T-helper 2 cell (primary cell): Measurements from ENCODE around the gene ANKRD31.
"Not testable (repeated sequence)": the region's sequence is repeated elsewhere in the genome, so short reads cannot be mapped to it uniquely, and the experiment has no call there.

ENCODE experiments used
- DNase-seq, 5 experiments: peaks; one replicate each; pipeline versions ENCODE4 v3.0.0 to v3.0.0-alpha.2; 2012 to 2022

Gene ANKRD31

DNA sequence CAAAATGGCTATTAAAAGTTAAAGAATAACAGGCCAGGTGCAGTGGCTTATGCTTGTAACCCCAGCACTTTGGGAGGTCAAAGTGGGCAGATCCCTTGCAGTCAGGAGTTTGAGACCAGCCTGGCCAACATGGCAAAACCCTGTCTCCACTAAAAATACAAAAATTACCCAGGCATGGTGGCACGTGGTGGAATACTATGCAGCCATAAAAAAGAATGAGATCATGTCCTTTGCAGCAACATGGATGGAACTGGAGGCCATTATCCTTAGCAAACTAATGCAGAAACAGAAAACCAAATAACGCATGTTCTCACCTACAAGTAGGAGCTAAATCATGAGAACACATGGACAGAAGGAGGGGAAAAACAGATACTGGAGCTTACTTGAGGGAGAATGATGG, 15.9 kb downstream of the ANKRD31 start:
- not testable (repeated sequence) for DNase-seq

DNA sequence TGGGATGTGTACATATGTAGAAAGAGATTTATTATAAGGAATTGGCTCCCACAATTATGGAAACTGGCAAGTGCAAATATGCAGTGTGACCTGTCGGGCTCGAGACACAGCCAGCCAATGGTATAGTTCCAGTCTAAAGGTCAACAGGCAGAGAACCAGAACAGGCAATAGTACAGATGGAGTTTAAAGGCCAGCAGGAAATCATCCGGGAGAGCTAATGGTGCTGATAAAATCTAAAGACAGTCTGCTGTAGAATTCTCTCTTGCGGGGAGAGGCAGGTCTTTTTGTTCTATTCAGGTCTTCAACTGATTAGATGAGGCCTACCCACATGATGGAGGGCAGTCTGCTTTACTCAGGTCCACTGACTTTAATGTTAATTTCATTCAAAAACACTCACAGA, 21.8 kb downstream of the ANKRD31 start:
- DNase-seq, result no peak

GRCh38 chr5:75214409-75214808, 22.3 kb downstream of the ANKRD31 start:
- no peak for DNase-seq

GRCh38 chr5:75203604-75204003, 33.1 kb downstream of the ANKRD31 start:
- no peak for DNase-seq

- DNase-seq, result no peak
Observed at GRCh38 chr5:75202935-75203334, 33.7 kb downstream of the ANKRD31 start.

- no peak for DNase-seq
Observed at GRCh38 chr5:75200776-75201175, 35.9 kb downstream of the ANKRD31 start.

DNA sequence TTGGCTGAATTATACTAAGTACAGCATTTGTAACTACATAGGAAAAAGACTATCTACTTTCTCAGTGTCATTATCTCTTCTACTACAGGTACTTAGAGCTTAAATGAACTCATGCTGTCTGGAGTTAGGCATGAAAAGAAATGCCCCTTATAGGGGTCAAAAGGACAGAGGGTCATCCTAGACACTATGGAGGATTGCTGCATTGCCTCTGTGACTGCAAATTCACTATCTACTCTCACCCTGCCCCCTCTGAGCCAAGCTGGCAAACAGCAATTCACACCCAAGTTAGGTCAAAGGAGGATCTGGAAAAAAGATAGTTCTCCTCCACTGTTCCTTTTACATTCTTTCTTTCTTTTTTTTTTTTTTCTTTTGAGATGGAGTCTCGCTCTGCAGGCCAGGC, 36.7 kb downstream of the ANKRD31 start:
- DNase-seq, result no peak

DNA sequence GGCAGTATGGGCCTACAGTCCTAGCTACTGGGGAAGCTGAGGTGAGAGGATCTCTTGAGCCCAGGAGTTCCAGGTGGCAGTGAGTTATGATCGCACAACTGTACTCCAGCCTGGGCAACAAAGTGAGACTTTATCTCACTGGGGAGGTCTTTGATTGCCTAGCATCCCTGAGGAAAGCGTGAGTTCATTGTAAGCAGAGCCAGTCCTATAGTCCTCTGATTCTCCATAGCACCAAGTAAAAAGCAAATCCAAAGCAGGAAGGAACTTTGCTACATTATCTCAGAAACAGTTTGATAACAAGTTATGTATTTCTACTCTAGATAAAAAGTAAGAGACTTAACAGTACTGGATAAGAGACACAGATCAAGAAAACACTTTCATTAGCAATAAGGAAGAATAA, 37.6 kb downstream of the ANKRD31 start:
- no peak for DNase-seq

- DNase-seq, result no peak
Observed at GRCh38 chr5:75197745-75198144, 38.9 kb downstream of the ANKRD31 start.

DNA sequence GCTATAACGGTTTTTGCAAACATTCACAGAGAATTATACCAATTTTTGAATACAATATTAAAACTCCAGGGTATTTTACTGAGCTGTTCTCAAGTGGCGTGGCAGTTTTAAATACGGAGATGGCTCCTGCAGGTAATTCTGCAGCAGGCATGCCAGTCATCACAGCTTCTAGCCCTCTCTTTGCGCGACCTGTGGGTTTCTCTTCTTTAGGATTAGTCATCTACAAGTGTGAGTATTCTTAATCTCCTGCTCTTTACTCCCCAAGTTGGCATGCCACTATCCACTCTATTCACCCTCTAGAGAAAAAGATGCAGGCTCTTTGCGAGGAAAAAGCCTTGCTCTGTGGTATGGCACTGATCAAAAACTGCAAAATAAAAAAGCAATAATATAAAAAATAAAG, 43.9 kb downstream of the ANKRD31 start:
- no peak for DNase-seq

DNA sequence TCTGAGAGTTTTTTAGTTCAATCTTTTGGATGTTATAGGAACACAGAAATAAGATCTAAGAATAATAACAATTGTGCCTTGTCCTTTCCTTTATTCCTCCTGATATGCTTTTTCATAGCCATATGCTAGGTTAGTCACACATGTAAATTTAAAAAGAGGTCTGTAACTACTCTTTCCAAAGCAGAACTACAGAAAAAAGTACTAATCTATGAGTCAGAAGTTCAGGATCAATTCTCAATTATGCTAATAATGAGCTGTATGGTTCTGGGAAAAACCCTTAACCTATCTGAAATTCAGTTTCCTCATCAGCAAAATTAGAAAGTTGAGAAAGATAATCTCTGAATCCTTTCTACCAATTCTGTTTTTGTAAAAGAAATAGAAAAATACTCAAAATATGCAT, 44.4 kb downstream of the ANKRD31 start:
- no peak for DNase-seq

DNA sequence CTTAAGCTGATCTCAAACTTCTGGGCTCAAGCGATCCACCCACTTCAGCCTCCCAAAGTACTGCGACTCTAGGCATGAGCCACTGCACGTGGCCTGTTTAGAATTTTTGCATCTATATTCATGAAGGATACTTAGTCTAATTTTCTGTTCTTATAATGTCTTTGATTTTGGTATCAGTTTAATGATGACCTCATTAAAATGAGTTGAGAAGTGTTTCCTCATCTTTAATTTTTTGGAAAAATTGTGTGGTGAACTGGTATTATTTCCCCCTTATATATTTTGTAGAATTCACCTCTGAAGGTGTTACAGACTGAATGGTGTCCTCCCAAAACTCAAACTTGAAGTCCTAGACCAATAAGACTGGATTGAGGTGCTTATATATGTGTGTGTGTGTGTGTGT, 46.5 kb downstream of the ANKRD31 start:
- DNase-seq, result no peak

- no peak for DNase-seq
Observed at GRCh38 chr5:75189353-75189752, 47.3 kb downstream of the ANKRD31 start.

DNA sequence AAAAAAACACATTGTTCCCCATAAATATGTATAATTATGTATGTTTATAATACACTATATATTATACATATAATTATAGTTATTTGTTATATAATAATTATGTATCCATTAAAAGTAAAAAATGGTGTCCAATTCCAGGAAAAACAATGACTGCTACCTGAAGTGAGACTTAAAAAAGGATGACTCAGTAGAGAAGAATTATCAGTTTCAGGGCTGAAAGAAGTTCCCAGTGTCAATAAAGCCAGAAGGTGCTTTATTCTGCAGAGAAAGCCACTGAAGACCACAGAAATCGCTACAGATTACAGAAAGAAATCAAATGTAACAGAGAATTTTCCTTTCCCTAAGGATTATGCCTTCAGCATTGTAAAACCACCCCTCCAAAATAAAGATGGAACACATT, 50.9 kb downstream of the ANKRD31 start:
- DNase-seq, result no peak

DNA sequence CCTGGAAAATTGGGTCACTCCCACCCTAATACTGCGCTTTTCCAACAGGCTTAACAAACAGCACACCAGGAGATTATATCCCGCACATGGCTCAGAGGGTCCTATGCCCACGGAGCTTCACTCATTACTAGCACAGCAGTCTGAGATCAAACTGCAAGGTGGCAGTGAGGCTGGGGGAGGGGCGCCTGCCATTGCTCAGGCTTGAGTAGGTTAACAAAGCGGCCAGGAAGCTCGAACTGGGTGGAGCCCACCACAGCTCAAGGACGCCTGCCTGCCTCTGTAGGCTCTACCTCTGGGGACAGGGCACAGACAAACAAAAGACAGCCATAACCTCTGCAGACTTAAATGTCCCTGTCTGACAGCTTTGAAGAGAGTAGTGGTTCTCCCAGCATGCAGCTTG, 60.7 kb downstream of the ANKRD31 start:
- not testable (repeated sequence) for DNase-seq

DNA sequence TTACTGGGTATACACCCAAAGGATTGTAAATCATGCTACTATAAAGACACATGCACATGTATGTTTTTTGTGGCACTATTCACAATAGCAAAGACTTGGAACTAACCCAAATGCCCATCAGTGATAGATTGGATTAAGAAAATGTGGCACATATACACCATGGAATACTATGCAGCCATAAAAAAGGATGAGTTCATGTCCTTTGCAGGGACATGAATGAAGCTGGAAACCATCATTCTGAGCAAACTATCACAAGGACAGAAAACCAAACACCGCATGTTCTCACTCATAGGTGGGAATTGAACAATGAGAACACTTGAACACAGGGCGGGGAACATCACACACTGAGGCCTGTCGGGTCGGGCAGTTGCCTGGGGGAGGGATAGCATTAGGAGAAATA, 61.8 kb downstream of the ANKRD31 start:
- DNase-seq, result not testable (repeated sequence)

- no peak for DNase-seq
Observed at GRCh38 chr5:75169516-75169915, 67.2 kb downstream of the ANKRD31 start.

- no peak for DNase-seq
Observed at GRCh38 chr5:75168026-75168735, 68.5 kb downstream of the ANKRD31 start.

- no peak for DNase-seq
Observed at GRCh38 chr5:75167345-75167744, 69.3 kb downstream of the ANKRD31 start.

DNA sequence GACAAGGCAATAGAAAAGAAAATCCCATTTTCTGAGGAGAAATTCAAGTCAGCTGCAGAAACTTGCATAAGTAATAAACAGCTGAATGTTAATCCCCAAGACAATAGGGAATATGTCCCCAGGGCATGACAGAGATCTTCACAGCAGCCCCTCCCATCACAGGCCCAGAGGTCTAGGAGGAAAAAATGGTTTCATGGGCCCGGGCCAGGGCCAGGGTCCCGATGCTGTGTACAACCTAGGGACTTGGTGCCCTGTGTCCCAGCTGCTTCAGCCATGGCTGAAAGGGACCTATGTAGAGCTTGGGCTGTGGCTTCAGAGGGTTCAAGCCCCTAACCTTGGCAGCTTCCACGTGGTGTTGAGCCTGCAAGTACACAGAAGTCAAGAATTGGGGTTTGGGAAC, 75.2 kb downstream of the ANKRD31 start:
- not testable (repeated sequence) for DNase-seq

DNA sequence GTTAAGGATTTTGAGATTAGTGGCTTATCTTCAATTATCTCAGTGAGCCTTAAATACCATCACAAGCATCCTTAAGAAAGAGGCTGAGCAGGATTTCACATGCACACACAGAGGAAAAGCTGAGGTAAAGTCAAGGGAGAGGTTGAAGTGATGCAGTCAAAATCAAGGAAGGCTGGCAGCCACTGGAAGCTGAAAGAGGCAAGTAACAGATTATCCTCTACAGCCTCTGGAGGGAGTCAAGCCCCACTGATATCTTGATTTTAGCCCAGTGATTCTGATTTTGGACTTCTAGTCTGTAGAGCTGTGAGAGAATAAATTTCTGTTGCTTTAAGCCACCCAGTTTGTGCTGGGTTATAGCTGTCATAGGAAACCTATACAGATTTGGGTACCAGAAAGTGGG, 80.1 kb downstream of the ANKRD31 start:
- no peak for DNase-seq

DNA sequence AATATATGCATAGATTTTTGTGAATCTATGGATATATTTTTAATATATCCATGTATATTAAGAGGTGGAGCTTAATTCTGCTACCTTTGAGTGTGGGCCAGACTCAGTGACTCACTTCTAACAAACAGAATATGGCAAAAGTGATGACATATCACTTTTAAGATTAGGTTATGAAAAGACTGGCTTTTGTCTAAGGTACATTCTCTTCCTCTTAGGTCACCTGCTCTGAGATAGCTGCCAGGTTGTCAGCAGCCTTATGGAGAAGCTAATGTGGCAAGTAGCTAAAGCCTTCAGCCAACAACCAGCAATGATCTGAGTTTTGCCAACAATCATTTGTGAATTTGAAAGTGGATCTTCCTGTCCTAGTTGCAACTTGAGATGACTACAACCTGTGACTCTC, 83.8 kb downstream of the ANKRD31 start:
- no peak for DNase-seq

DNA sequence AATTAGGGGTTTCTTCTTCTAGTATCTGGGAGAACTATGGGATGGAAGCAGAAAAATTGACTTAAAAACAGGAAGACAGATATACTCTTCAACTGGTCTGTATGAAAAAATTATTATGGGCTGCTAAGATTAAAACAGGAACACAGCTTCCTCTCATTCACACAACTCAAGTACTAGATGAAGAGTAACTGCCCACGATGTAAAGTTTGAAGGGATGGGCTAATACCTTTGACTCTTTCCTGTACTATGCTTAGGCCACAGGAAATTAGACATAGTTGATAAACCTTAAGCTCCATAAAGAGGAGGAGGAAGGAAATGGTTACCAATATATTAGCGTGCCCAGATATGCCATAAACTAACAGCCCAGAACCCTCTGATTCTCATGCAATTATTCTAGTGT, 88.6 kb downstream of the ANKRD31 start:
- no peak for DNase-seq

GRCh38 chr5:75142566-75143136, 94.0 kb downstream of the ANKRD31 start:
- peak in 1 of 5 experiments; percentile 6 for DNase-seq

DNA sequence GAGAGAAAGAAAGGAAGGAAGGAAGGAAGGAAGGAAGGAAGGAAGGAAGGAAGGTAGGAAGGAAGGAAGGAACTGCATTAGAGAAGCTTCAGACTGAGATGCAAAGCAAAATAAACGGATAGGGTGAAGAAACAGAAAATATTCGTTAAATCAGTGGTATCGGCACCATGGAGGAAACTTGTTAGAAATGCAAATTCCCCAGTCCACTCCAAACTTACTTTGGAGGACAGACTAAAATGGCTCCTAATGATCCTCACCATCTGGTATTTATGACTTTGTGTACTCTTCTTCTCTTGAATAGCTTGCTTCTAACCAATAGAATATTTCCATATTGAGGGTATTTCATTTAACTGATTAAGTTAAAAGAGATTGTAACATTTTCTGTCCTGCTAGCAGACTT, 96.4 kb downstream of the ANKRD31 start:
- DNase-seq, result no peak
